CD14-positive monocyte (primary cell): ENCODE results near the gene SIDT1. TPM values are rescaled to one million over a fixed set of nuclear protein-coding genes. Genes with fewer than 3 reads are reported as not detected.

Experiments
- DNase-seq, 3 donors: peaks; one replicate each; pipeline ENCODE4 v3.0.0-alpha.2; 2011 to 2022
- H2AFZ ChIP-seq: 2 replicates; pipeline ENCODE4 v1.6.0; 2012; ENCODE audit warnings: mild to moderate bottlenecking, low read depth, low read length, inconsistent platforms; ENCODE audit not compliant: insufficient read depth, poor library complexity, severe bottlenecking
- H3K27ac ChIP-seq, 2 donors: 1 replicate in 1 of 2; 2 replicates in 1 of 2; pipeline ENCODE4 v1.5.1; 2012 to 2013; ENCODE audit warnings: low read length in 2 of 2, control low read depth in 1 of 2, inconsistent platforms in 1 of 2, low read depth in 1 of 2, mild to moderate bottlenecking in 1 of 2
- H3K27me3 ChIP-seq, 2 donors: one replicate each; pipeline versions ENCODE4 v1.6.0 to v1.6.1; 2011 to 2013; ENCODE audit warnings: low read length in 2 of 2; ENCODE audit not compliant: control insufficient read depth in 2 of 2, insufficient read depth in 2 of 2
- H3K36me3 ChIP-seq, 2 donors: replicated peaks in 1 of 2; 1 replicate in 1 of 2; 2 replicates in 1 of 2; pipeline versions ENCODE4 v1.5.1 to v1.6.1; 2012 to 2013; ENCODE audit warnings: low read length in 2 of 2, control low read depth in 1 of 2, inconsistent platforms in 1 of 2, mild to moderate bottlenecking in 1 of 2; ENCODE audit not compliant: insufficient read depth in 2 of 2, control insufficient read depth in 1 of 2
- H3K4me1 ChIP-seq, 2 donors: 1 replicate in 1 of 2; 2 replicates in 1 of 2; pipeline versions ENCODE4 v1.5.1 to v1.6.1; 2012 to 2013; ENCODE audit warnings: low read length in 2 of 2, control low read depth in 1 of 2, inconsistent platforms in 1 of 2, mild to moderate bottlenecking in 1 of 2, moderate library complexity in 1 of 2; ENCODE audit not compliant: insufficient read depth in 2 of 2, control insufficient read depth in 1 of 2
- H3K4me2 ChIP-seq: replicated peaks from 2 replicates; pipeline ENCODE3; 2012; ENCODE audit warnings: low read length, moderate library complexity, mild to moderate bottlenecking; ENCODE audit not compliant: poor library complexity, severe bottlenecking; ENCODE audit errors: extremely low read depth
- H3K4me3 ChIP-seq, 3 experiments: fragments of 200-600 bp in 1 of 3; sonication (generic) in 1 of 3; replicated peaks in 1 of 3; 1 replicate in 2 of 3; 2 replicates in 1 of 3; pipeline ENCODE4 v1.5.1; 2011 to 2013; ENCODE audit warnings: low read length in 3 of 3, mild to moderate bottlenecking in 3 of 3, control low read depth in 2 of 3, low read depth in 2 of 3, inconsistent platforms in 1 of 3, moderate library complexity in 1 of 3
- H3K79me2 ChIP-seq: 2 replicates; pipeline ENCODE4 v1.6.0; 2012; ENCODE audit warnings: mild to moderate bottlenecking, control low read depth, inconsistent platforms, low read length, moderate library complexity; ENCODE audit not compliant: insufficient read depth
- H3K9ac ChIP-seq: 2 replicates; pipeline ENCODE4 v1.6.0; 2017; ENCODE audit warnings: low read length, mild to moderate bottlenecking; ENCODE audit not compliant: insufficient read depth, poor library complexity, severe bottlenecking
- H3K9me3 ChIP-seq, 2 donors: replicated peaks in 1 of 2; 1 replicate in 1 of 2; 2 replicates in 1 of 2; pipeline versions ENCODE4 v1.5.1 to v1.6.1; 2012 to 2013; ENCODE audit warnings: low read length in 2 of 2, control low read depth in 1 of 2; ENCODE audit not compliant: control insufficient read depth in 1 of 2, insufficient read depth in 1 of 2
- H4K20me1 ChIP-seq: 2 replicates; pipeline ENCODE4 v1.6.0; 2012; ENCODE audit warnings: mild to moderate bottlenecking, low read length, control low read depth, moderate library complexity; ENCODE audit not compliant: insufficient read depth
- H3K27ac Mint-ChIP-seq, 7 donors: one replicate each; pipeline ENCODE4 v1.8.0; 2020; ENCODE audit warnings: mild to moderate bottlenecking in 7 of 7, mixed read lengths in 7 of 7, moderate library complexity in 6 of 7, inconsistent platforms in 2 of 7
- H3K27me3 Mint-ChIP-seq, 3 donors: one replicate each; pipeline ENCODE4 v1.8.0; 2021 to 2022; ENCODE audit warnings: low read depth in 3 of 3, mild to moderate bottlenecking in 3 of 3, mixed read lengths in 3 of 3, moderate library complexity in 3 of 3, inconsistent platforms in 1 of 3
- H3K36me3 Mint-ChIP-seq, 2 donors: one replicate each; pipeline ENCODE4 v1.8.0; 2020; ENCODE audit warnings: mixed read lengths in 2 of 2, inconsistent platforms in 1 of 2, mild to moderate bottlenecking in 1 of 2
- H3K4me1 Mint-ChIP-seq: one replicate; pipeline ENCODE4 v1.8.0; 2020; ENCODE audit warnings: mild to moderate bottlenecking, mixed read lengths
- H3K4me3 Mint-ChIP-seq, 2 donors: one replicate each; pipeline ENCODE4 v1.8.0; 2020; ENCODE audit warnings: mild to moderate bottlenecking in 2 of 2, mixed read lengths in 2 of 2, moderate library complexity in 1 of 2
- H3K9me3 Mint-ChIP-seq, 7 donors: one replicate each; pipeline ENCODE4 v1.8.0; 2020 to 2022; ENCODE audit warnings: mixed read lengths in 7 of 7, mild to moderate bottlenecking in 6 of 7, moderate library complexity in 6 of 7, inconsistent platforms in 2 of 7
- WGBS: methylation state at CpG from one replicate; pipeline ENCODE4 v1.1.5; 2013; ENCODE audit warnings: missing lambda C conversion rate; ENCODE audit not compliant: insufficient coverage; 5-methylcytosine and 5-hydroxymethylcytosine counted together
- intact Hi-C, 2 donors: fragments of 100-400 bp; cut with micrococcal nuclease; formaldehyde crosslinking; loops; one replicate each; pipeline versions ENCODE4 v1.15.0 to v1.15.1; 2023
- polyA plus RNA-seq, 3 donors: library from polyadenylated mRNA; depleted of rRNA in 1 of 3; unstranded in 2 of 3; stranded (reverse) in 1 of 3; fragments of 300-500 nt in 2 of 3; fragments of >200 nt in 1 of 3; fragmentation: Illumina TruSeq in 2 of 3; gene quantifications; 1 replicate in 2 of 3; 2 replicates in 1 of 3; pipeline ENCODE4 v1.2.3, GENCODE V29; 2012 to 2021
- TF ChIP-seq, protein P1 (sequence below): fragments of 200-600 bp; IDR thresholded peaks from one replicate; pipeline ENCODE4 v1.8.0; 2022; ENCODE audit warnings: antibody characterized with exemption, mild to moderate bottlenecking

Gene SIDT1
- polyA plus RNA-seq, 3 donors: 3.2 to 7.1 (median 4.0) TPM

GRCh38 chr3:113575206-113575605 is 42.9 kb downstream of the SIDT1 start:
- no peak overlapping the region for H2AFZ ChIP-seq
- WGBS: 92% methylated on average over 3 of the region's 4 CpGs
- H3K36me3 ChIP-seq: no peaks in the 10 kb centered on the region
- no peaks in the 10 kb centered on the region for H3K9me3 ChIP-seq
- Mint-ChIP-seq H3K4me1 (peaks cover 4% of the 10 kb centered on the region), H3K4me3 (no peak overlapping the region), H3K27ac (no peak overlapping the region), H3K27me3 (peaks cover 0 to 2% (median 0%) of the 10 kb centered on the region in 3 donors), H3K9me3 (no peaks in the 10 kb centered on the region), H3K36me3 (no peaks in the 10 kb centered on the region)
- intact Hi-C loops: loop anchor here (5.0 to 10.0 kb wide), 3 partner anchors 80 to 520 kb away; no protein-coding TSS in a partner anchor
- H3K79me2 ChIP-seq: no peaks in the 10 kb centered on the region
- no peaks in the 10 kb centered on the region for H3K27me3 ChIP-seq
- H3K4me3 ChIP-seq: no peak overlapping the region
- H3K9ac ChIP-seq: no peak overlapping the region
- no peaks in the 10 kb centered on the region for H3K4me1 ChIP-seq
- no peak for DNase-seq
- TF ChIP-seq, protein P1, sequence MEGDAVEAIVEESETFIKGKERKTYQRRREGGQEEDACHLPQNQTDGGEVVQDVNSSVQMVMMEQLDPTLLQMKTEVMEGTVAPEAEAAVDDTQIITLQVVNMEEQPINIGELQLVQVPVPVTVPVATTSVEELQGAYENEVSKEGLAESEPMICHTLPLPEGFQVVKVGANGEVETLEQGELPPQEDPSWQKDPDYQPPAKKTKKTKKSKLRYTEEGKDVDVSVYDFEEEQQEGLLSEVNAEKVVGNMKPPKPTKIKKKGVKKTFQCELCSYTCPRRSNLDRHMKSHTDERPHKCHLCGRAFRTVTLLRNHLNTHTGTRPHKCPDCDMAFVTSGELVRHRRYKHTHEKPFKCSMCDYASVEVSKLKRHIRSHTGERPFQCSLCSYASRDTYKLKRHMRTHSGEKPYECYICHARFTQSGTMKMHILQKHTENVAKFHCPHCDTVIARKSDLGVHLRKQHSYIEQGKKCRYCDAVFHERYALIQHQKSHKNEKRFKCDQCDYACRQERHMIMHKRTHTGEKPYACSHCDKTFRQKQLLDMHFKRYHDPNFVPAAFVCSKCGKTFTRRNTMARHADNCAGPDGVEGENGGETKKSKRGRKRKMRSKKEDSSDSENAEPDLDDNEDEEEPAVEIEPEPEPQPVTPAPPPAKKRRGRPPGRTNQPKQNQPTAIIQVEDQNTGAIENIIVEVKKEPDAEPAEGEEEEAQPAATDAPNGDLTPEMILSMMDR: no peak
- no peak overlapping the region for H3K27ac ChIP-seq
- H3K4me2 ChIP-seq: no peak overlapping the region
- no peaks in the 10 kb centered on the region for H4K20me1 ChIP-seq

GRCh38 chr3:113585228-113585627 is 52.9 kb downstream of the SIDT1 start:
- WGBS: no CpG with 5 or more reads among the region's 1 CpG
- no peak overlapping the region for H3K9ac ChIP-seq
- no peaks in the 10 kb centered on the region for H3K27me3 Mint-ChIP-seq
- no peak overlapping the region for H3K4me2 ChIP-seq
- H3K9me3 ChIP-seq: no peaks in the 10 kb centered on the region
- no peaks in the 10 kb centered on the region for H3K4me1 ChIP-seq
- no peak overlapping the region for H2AFZ ChIP-seq
- H3K27me3 ChIP-seq: no peaks in the 10 kb centered on the region
- DNase-seq: no peak
- H3K9me3 Mint-ChIP-seq: no peaks in the 10 kb centered on the region
- TF ChIP-seq, protein P1: no peak
- H3K4me3 ChIP-seq: no peak overlapping the region
- no peaks in the 10 kb centered on the region for H4K20me1 ChIP-seq
- no peaks in the 10 kb centered on the region for H3K36me3 ChIP-seq
- H3K27ac Mint-ChIP-seq: no peak overlapping the region
- H3K4me3 Mint-ChIP-seq: no peak overlapping the region
- no peaks in the 10 kb centered on the region for H3K79me2 ChIP-seq
- intact Hi-C loops: no loop called here
- no peaks in the 10 kb centered on the region for H3K4me1 Mint-ChIP-seq
- H3K36me3 Mint-ChIP-seq: no peaks in the 10 kb centered on the region
- no peak overlapping the region for H3K27ac ChIP-seq
